GM10248 (cell line): ENCODE results near the gene SNX8.

ENCODE experiments used
- CTCF ChIA-PET: fragments of 300-600 bp; sonication (Branson Sonifier 250); formaldehyde crosslinking; extraction: SDS; loops from one replicate; lab custom pipeline; 2021; ENCODE audit warnings: antibody characterized with exemption; lab: Yijun Ruan, JAX
- POLR2A ChIA-PET: fragments of 350-650 bp; sonication (Branson Sonifier 250); formaldehyde crosslinking; extraction: SDS; loops from one replicate; lab custom pipeline; 2020; ENCODE audit warnings: antibody characterized with exemption; lab: Yijun Ruan, JAX
- DNase-seq: peaks from one replicate; pipeline ENCODE4 v3.0.0; 2012; ENCODE audit errors: extremely low spot score
- TF ChIP-seq, protein P1 (sequence below): IDR thresholded peaks from 2 replicates; pipeline ENCODE4 v1.5.1; 2012; ENCODE audit warnings: mild to moderate bottlenecking, low read depth; ENCODE audit errors: extremely low read depth, missing control alignments, control extremely low read depth

The SNX8 gene

DNA sequence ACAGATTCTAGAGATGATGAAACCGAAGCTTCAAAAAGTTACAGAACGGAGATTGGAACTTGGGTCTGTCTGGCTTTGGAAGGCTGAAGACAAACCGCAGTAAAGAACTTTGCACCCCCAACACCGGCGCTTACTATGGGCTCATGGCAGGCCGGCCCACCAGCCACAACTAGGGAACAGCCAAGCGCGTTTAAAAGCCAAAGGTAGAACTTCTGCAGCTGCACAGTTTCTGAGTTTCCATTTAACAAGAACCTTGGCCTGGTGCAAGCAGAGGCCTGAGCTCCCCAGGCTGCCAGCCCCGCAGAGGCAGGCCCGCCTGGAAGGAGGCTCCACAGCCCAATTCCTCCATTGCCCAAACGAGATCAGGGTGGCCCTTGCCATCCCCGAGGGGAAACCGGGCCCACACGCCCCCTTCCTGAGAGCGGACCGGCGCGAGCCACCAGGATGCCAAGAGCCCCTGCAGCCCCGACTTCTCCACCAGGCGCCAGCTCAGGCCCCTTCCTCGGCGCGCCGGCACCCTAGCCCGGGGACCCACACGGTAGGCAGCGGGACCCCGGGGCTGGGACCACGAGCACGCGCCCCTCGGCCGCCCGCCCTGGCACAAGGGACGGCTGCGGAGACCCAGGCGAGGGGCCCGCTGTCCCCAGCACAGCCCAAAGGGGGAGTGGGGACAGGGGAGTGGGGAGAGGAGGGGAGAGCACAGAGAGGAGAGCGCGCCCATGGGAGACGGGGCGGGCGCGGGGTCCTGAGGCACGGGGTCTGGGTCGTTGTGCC, 82.1 kb downstream of the SNX8 start:
- ChIA-PET CTCF (interaction anchor here (0.9 to 2.2 kb wide), 4 partner anchors 10 to 116 kb away, joined by 3 to 8 read pairs (median 6); partner anchors contain the start of genes MRM2 and NUDT1), POLR2A (interaction anchor here (0.6 to 0.9 kb wide), 2 partner anchors 10 to 23 kb away, joined by 3 read pairs; partner anchors contain the start of genes MRM2 and NUDT1)
- peak; percentile 51 for DNase-seq
- TF ChIP-seq, protein P1, sequence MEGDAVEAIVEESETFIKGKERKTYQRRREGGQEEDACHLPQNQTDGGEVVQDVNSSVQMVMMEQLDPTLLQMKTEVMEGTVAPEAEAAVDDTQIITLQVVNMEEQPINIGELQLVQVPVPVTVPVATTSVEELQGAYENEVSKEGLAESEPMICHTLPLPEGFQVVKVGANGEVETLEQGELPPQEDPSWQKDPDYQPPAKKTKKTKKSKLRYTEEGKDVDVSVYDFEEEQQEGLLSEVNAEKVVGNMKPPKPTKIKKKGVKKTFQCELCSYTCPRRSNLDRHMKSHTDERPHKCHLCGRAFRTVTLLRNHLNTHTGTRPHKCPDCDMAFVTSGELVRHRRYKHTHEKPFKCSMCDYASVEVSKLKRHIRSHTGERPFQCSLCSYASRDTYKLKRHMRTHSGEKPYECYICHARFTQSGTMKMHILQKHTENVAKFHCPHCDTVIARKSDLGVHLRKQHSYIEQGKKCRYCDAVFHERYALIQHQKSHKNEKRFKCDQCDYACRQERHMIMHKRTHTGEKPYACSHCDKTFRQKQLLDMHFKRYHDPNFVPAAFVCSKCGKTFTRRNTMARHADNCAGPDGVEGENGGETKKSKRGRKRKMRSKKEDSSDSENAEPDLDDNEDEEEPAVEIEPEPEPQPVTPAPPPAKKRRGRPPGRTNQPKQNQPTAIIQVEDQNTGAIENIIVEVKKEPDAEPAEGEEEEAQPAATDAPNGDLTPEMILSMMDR: no peak

DNA sequence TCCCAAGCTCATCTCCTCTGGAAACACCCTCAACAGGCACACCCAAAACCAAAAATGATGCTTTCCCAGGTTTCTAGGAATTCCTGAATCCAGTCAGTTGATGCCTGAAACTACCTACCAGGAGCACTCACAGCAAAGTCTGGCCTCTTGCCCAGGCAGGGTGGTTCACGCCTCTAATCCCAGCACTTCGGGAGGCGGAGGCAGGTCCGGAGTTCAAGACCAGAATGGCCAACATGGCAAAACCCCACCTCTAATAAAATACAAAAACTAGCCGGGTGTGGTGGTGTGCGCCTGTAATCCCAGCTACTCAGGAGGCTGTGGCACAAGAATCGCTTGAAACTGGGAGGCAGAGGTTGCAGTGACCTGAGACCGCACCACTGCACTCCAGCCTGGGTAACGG, 83.4 kb downstream of the SNX8 start:
- ChIA-PET POLR2A (no interaction called here), CTCF (interaction anchor here (1.2 to 2.6 kb wide), 3 partner anchors 21 to 117 kb away, joined by 4 to 7 read pairs (median 7); no protein-coding TSS in a partner anchor)
- DNase-seq: no peak
- TF ChIP-seq, protein P1: no peak

DNA sequence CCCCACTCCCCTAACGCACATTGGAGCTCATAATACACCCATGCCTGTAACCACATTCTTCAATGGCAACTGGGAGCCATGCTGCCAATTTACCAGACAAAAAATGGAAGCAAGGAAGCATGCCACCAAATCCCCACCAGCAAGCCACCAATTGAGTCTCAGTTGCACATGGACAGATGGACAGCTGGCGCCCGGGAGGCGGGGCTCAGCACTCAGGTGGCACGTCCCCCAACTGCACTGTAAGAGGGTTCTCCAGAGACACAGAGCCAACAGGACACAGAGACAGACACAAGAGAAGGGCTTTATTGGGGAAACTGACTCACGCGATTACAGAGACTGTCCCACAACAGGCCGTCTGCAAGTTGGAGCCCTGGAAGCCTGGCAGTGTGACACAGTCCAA, 84.0 kb downstream of the SNX8 start:
- CTCF ChIA-PET: interaction anchor here (1.2 to 2.6 kb wide), 2 partner anchors 21 to 118 kb away, joined by 4 to 7 read pairs; no protein-coding TSS in a partner anchor
- TF ChIP-seq, protein P1: no peak
- POLR2A ChIA-PET: no interaction called here

DNA sequence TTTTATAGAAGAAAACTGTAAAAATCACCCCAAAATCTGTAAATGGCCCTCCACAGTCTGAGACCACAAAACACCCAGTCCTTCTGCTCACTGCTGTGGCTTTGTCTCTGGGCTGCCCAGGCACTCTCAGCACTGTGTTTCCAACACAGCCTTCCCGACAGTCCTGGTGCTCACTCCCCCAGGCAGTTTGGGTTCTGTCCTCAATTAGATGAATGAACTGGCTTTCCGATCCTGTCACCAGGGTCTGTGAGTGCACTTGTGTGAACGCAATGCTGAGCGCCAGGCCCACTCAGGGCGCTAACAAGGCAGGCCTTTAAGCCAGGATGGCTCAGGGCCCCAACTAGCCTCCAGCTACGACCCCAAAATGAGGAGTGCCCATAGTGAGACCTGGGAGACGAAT, 84.8 kb downstream of the SNX8 start:
- DNase-seq: no peak
- ChIA-PET CTCF (interaction anchor here (1.2 to 2.6 kb wide), 2 partner anchors 20 to 118 kb away, joined by 4 to 7 read pairs; no protein-coding TSS in a partner anchor), POLR2A (no interaction called here)
- TF ChIP-seq, protein P1: no peak

More for the DNA sequence above, 84.0 kb downstream of the SNX8 start:
- DNase-seq: no peak

DNA sequence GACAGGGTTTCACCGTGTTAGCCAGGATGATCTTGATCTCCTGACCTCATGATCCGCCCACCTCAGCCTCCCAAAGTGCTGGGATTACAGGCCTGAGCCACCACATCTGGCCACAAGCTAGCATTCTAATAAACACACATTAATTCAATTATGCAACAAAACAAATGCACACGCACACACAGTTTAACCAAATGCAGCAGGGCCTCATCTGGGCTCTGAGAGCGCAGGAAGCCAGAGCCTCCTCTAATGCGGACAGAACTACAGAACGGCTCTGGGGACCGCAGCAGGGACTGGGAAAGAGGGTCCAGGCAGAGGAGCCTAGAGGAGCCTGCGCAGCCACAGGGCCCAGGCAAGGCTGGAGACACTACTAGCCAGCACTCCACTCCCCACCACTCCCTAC, 85.3 kb downstream of the SNX8 start:
- TF ChIP-seq, protein P1: no peak
- DNase-seq: no peak
- ChIA-PET CTCF (interaction anchor here (2.6 kb wide), 1 partner anchor 19 kb away, joined by 7 read pairs; no protein-coding TSS in a partner anchor), POLR2A (no interaction called here)

DNA sequence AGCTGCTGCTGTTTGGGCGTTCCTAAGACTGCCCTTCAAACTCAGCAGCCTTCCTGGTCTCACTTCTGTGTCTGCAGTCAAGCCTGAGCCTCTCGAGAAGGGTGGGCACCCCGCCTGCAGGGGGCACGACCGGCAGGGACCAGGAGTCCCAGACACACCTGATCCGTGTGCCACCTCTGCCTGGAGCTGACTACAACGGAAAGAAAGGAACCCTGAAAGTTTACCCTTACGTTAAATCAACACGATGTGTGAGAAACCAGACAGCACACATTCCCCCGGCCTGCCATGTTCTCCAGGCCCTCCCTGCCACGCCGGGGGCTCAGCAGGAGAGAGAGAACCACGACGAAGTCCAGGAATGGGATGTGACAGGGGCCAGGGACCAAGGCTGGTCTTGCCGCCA, 86.5 kb downstream of the SNX8 start:
- DNase-seq: no peak
- POLR2A ChIA-PET: no interaction called here
- CTCF ChIA-PET: no interaction called here
- TF ChIP-seq, protein P1: no peak
